ENCODE data around the gene U2SURP. TPM values are rescaled to one million over a fixed set of nuclear protein-coding genes. Genes with fewer than 3 reads are reported as not detected.
A peak's percentile ranks its signal among the peaks of the same experiment; 100 is the strongest.

Gene U2SURP
- 64.3 and 84.7 TPM in 2 replicates for total RNA-seq (2014; rRNA removed; shearing (Covaris generic))

DNA sequence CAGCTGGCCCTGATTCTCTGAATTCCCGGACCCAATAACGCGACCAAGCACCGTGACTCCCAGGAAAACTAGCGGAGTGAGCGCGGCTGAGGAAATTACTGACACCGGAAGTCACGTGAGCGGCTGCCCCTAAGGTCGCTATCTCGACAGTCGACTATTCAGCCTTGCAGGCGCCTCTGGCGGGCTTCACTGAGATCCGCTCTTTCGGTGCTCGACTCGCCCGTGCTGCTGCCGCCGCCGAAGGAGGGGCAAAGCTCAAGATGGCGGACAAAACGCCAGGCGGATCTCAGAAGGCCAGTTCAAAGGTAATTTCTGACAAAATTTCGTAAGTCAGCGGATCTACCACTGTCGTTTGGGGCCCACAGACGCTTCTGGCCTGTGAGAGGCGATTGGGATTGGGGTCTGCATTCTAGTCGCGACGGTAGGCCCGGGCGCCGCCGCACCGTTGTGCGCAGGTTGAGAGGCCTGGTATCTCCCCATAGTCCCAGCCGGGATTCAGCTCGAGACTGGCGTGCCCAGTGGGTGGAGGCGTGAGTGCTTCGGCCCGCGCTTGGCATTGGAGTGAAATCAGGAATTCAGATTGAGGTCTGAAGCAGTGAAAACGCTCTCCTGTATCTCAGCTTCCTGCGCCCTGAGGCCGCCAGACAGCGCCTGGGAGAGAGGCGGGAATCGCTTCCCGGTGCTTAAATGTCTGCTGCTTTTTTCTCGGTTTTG is at the start of gene U2SURP:
U2SURP (plus strand) TSS at position 202 of the 714 bp plus-strand sequence; CDS start at position 261, 59 bp downstream.
- DNase-seq (ENCODE audit: low read depth): peak; percentile 99

DNA sequence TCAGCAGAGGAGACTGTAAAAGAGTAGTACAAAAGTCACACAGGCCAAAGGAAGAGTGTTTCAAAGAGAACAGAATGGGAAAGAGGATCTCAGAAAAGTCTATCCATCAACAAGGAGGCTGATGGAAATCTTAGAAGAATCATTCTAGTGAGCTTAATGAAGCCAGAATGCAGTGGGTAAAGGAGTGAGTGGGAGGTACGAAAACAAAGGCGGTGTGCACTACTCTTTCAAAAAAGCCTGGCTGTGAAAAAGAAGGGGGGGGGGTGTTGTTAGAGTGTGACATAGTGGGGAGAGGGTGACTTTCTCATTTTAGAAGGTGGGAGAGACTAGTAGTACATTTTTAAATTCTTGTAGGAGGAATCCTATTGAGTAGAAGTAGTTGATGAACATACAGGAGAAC is 49.6 kb upstream of the U2SURP start:
- no peak for DNase-seq (ENCODE audit: low read depth)

DNA sequence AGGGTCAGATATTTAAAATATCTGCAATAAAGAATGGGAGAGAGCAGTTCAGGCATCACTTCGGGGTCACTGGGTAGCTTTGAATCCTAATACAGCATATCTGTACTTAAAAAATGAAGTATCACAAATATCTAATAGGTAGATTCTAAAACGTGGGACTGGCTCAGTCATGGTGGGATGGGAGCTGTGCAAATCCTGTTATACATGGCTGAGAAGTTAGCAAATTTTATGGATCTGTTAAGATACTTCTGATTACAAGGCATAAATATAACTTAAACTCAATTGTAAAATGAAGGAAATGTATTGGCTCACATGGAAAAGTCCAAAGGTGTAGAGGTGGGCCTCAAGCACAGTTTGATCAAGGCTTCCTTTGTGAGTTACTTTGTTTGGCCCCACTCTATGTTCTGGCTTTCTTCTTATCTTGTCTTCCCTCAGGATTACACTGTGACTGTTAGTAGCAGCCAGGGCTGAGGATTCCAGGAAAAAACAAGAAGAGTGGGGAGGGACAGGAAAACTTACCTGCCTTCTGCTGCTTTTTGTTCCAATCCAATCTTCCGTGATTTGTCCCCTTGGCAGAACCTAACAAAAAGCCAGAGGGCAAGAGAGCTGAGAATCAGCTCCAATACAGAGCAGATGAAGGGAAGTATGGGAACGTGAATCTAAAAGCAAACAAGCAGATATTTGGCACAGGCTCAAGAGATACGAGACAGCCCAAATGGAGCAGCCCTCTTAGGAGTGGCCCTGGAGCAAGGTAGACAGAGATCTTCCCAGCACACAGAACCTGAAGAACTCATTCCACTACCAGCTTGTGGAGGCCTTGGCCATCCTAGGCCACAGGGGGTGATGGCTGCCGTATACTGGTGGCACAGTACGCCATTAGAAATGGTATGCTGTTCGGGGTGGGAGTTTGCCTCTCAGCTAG is 48.8 kb upstream of the U2SURP start:
- no peak for DNase-seq (ENCODE audit: low read depth)

DNA sequence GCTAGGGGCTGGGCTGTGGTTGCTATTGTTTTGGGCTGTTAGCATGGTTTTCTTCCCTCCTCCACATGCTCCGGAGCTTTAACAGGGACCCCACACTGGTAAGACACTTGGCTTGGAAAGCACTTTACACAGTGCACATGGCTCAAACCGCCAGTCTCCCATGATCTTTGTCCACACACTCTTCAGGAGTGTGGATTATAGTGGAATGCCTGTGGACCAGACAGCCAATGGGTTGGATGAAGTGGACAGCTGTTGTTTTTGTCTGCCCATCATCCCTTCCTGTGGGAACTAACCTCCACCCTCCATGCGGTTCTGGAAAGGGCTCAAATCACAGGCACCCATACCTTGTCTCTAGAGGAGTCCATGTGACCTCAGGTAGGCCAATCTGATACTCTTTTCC is 47.9 kb upstream of the U2SURP start:
- DNase-seq (ENCODE audit: low read depth): no peak

DNA sequence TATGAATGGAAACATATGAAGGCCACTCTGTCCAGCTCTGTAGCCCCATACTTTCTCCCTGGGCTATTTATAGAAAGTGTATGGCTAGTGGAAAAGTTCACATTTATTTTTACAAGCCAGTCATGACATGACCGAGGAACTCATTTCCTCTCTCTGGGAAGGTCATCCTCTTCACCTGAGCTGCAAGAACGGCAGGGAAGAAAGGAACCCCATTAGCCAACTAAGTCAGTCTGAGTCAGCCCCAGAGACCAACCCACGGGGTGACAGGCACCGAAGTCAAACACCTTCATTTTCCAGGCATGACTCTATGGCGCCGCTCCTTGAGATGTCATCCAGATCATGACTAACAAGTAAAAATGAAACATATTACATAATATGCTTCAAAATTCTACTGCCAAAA is 42.7 kb upstream of the U2SURP start:
- peak; percentile 30 for DNase-seq (ENCODE audit: low read depth)

DNA sequence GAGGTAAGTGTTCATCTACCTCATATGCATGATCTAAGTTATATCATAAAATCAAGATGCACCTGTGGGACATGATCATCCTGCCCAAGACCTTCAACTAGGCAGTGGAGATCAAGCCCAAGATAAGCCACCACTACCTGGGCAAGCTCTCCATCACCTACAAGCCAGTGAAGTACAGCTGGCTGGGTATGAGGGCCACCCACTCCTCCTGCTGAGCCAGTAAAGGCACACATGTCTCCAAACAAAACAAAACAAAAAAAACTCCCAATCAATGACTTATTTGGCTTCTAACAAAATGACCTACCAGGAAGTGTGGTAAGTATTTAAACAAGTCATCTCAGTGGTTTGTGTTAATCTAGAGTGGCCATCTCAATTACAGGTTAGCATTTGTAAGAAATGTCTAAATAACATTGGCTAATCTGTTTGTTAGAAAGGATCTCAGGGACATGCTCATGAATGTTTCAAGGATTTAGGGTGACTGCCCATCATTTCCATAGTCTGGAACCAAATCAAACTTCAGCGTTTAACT is 41.0 kb upstream of the U2SURP start:
- DNase-seq (ENCODE audit: low read depth): no peak

DNA sequence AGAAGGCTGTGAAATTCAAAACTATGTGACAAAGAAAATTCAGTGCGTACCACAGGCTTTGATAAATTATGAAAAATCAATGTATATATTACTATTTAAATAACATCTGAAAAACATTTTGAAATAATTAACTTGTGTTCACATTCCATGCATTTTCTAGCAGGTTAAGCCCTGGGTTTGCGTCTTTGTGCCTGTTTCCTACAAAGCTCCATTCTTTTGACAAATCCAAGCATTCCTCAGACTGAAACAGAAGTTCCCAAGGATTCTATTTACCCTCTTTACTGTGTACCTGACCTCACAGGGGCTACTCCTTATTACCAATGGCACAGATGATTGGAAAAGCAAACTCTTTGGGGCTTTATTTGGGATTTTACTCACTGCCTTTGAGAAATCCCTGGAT is 39.8 kb upstream of the U2SURP start:
- no peak for DNase-seq (ENCODE audit: low read depth)

DNA sequence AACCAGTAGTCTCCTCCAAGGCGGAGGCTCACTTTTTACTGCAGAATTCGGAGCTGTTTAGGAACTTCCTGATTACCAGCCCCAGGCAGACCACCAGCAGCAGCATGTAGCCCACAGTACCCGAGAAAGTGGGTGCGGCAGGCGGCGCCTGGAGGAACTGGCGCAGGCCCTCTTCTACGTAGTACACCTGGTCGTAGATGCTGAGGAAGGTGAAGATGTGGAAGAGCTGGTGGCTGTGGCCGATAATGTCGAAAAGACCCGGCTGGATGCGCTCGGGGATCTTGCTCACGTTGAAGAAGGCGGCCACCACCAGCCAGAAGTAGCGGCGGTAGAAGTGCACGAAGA is 39.2 kb upstream of the U2SURP start:
- no peak for DNase-seq (ENCODE audit: low read depth)

DNA sequence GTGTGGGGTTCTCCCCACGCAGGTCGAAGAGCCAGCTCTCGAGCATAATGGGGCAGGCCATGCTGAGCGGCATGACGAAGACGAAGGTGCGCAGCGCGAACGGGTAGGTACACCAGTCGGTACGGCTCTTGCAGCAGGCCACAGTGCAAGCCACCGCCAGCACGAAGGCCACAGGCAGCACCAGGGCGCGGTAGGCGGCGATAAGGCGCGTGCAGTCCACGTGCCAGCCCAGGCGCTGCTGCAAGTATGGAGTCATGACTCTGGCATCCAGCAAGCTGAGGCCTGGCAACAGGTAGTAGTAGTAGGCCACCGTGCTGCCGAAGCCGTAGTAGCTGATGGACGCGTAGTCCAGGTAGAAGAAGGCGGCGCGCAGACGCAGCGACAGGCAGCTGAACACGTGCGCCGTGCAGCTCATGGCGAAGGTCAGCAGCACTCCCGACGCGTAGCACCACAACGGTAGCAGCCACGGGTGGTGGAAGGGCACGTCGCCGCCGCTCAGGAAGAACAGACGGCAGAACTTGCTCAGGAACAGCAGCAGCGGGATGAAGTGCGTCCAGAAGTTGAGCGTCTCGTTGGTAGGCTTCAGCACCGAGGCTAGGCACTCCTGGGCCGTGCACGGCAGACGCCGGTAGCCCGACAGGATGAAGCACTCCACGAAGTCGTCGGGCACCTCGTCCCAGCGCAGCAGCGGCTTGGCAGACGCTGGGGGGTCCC is 38.7 kb upstream of the U2SURP start:
- no peak for DNase-seq (ENCODE audit: low read depth)

DNA sequence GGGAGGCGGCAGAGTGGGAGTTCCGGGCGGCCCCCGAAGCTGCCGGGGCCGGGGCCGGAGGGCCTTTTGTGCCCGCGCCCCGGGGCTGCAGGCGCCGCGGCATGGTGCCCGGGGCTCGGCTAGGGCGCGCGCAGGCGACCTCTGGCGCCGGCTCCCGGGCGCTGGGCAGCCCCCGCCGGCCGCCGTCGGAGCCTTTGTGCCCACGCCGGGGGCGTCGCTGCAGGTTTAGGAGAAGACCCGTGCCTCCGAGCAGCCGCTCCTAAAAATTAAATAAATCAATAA is 38.2 kb upstream of the U2SURP start:
- DNase-seq (ENCODE audit: low read depth): no peak

DNA sequence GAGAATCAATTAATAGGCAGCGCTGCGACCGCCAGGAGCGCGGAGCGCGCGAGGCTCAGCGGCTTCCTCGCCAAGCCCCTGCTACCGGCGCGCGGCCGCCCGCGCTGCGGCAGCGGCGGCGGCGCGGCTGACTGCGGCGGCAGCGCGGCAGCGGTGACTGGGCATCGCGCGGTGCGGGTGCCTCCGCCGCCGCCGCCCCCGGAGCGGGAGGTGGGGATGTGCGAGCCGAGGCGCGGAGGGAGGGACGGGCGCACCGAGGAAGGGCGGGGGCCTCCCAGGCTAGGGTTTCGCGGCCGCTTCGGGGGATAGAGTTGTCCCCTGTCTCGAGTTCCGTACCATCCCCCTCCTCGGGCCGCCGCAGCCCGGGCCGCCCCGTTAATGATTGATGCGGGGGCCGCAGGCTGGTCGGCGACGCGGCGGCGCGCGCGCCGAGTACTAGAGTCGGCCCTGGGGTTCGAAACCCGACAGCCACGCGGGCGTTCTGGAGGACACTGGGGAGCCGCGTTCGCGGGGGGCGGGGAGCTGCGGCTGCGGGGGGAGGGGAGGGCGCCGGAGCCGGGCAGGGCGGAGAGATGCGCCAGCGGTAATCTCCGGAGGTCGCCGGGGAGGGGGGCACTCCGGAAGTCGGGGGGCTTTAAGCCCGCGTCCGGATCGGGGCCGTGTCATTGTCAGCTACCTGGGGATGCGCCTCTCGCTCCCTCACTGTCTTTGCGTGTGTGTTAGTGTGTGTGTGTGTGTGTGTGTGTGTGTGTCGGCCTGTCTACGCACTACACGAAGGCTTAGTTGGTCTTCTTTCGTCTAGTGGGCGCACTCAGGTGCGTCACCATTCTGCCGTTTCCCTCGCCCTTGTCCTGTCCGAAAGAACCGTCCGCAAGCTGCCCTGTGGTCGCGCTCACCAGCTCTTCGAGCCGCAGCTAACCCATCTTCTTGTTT is 37.6 kb upstream of the U2SURP start, which contains the start of gene PAQR9:
PAQR9 (minus strand) TSS at position 159 of the 933 bp plus-strand sequence. CDS start 338 bp downstream, outside the sequence.
- peak; percentile 17 for DNase-seq (ENCODE audit: low read depth)

DNA sequence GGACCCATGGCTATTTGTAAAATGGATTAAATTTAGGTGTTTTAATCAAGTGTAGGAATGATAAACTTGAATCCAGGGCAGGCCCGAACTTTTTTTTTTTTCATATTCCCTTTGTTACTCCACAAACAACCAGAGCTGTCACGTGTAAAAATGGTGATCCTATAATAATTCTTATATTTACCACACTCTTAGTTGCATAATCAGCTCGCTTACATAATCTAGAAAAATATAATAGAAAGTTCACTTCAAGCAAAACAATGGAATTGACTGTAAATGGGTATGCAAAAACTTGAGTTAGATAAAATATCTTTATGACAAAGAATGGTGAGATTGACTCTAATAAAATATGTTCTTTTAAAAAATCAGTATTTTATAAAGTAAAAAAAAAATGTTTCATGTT is 35.8 kb upstream of the U2SURP start:
- no peak for DNase-seq (ENCODE audit: low read depth)

DNA sequence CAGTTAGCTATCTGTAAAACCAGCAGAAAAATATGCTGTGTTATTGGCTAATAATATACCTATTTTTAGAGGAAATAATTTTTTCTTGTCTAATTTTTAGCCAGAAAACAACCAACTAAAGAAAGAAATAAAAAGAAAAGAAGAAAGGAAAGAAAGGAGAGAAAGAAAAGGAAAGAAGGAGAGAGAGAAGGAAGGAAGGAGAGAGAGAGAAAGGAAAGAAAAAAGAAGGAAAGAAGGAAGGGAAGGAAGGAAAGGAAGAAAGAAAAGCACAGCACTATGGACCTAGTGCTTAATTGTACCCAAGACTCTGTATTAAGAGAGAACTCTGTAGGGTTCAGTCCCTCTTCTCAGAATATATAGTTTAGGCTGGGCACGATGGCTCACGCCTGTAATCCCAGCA is 34.6 kb upstream of the U2SURP start:
- no peak for DNase-seq (ENCODE audit: low read depth)

DNA sequence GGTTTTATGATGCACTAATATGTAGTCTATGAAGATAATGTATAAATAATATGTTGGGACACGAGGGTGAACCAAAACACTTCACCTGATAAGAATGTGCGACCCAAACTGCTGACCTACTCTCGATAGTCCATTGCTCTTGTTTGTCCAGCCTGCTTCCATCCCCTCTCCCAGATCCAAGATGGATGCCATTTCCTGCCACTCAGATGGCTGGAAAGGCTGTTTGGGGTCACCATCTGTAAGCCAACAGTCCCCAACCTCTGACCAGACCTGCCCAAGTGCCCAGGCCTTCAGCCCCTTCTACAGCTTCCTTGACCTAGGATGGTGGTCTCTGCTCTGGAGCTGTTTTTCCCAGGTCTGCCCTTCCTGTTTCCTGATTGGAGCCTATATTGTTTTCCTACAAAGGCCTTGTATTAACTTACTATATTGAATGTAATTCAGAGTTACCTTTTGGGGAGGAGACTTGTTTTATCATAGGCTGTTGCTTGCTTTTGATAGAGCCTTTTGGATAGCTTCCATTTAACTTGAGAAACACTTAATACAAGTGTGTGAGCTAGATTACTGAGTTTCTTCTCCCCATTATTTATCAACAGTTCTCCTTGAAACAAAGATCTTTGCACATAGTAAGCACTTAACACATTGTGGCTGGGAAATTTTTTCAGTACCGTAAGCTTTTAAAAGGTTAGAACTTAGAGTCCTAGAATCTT is 32.9 kb upstream of the U2SURP start:
- no peak for DNase-seq (ENCODE audit: low read depth)

DNA sequence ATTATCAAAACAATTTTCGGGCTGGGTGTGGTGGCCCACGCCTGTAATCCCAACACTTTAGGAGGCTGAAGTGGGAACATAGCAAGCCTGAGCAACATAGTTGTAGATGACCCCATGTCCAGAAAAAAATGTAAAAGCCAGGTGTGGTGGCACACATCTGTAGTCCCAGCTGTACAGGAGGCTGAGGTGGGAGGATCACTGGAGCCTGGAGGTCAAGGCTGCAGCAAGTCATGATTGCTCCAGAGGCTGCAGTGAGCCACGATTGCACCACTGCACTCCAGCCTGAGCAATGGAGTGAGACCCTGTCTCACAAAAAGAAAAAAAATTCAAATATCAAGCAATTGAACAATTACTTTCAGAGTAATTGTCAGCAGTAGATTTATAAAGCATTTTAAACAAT is 29.9 kb upstream of the U2SURP start:
- no peak for DNase-seq (ENCODE audit: low read depth)

DNA sequence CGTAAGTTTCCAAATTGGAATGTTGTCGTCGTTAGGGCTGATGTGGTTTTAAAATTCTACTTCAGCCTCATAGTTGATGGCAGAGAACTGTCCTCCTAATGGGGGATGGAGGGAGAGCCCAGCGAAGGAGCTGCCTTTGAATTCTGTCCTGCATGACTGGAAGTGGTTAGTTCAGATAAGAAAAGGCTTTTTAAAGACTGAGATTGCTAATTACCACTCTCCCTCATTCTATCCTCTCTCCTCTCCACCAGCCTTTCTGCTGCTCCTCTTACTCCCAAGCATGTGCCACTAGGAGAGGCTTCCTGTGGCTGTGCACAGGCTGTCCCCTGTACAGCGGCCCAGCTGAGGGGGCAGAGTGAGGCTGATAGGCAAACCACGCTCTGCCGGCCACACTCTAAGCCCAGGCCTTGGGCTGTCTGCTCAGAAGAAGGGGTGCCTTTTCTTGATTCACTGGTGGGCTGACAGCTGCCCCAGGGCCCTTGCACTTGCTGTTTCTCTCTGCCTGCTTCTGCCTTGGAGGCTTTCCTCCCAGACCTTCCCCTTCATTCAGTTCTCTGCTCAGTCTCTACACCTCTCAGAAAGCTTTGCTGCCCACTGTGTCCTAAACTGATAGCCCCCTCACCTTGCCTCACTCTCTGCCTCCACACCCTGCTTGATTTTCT is 29.1 kb upstream of the U2SURP start:
- DNase-seq (ENCODE audit: low read depth): no peak

DNA sequence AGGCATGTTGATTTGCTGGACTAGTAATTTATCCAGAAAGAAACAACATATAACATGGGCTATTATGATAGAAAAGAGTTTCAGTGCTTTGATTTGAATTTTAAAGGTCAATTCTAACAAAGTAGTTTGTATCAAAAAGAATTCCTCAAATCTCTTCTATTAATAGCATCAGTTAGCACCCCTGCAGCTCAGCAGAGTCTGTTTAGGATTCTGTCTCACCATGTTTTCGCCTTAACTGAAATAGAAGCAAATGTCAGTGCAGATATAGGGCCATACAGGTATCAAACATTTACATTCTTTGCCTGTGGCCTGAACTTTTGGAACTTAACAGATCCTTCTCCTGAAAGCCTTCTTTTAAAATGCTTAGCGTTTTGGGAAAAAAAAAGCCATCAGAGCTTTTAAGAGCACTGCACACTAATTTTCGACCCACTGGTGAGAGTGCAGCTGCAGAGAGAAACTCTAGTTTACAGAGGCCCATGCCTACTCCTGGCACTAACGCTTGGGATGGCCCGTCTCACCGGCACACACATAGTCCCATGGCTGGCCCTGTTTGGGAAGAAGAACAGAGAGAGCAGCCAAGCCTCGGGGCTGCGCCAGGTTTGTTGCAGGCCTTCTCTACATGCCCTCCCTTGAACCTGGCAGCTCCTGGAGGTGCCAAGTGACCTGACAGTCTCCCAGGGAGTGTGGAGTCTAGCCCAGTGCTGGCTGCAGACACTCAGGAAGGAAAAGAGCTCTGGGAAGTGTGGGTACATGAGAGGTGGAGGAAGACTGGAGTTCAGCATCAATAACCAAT is 28.0 kb upstream of the U2SURP start:
- DNase-seq (ENCODE audit: low read depth): no peak

DNA sequence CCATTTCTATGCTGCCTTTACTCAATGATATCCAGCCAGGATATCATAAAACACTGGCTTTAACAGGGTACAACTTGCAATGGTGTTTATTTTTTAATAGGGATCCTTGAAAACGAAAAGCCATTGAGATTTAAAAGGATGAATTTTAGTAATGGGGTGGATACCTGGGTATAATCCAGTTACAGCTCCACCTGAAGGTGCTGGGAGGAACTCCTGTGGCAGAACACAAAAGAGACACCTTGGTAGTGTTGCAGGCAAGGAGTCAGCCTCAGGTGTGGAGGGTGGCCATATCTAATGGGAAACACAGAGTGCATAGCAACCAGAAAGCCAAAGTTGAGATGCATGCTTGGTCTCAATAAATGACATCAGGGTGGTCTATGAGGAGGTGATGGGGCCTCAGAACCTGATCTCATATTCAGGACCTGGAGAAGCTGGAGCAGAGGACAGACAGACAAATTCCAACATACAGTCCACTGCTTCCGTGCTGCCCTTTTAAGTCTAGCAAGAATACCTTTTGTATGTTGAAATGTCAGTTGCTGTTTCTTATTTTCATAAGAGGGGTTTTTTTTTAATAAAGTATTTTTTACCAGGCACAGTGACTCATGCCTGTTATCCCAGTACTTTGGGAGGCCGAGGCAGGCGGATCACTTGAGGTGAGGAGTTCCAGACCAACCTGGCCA is 25.9 kb upstream of the U2SURP start:
- DNase-seq (ENCODE audit: low read depth): no peak

Data from RPMI7951 (cell line).